VCaP (cell line): ENCODE measurements around the gene RECQL5.
A peak's percentile ranks its signal among the peaks of the same experiment; 100 is the strongest.

ENCODE experiments used
- H3K27ac ChIP-seq: fragments of 450-650 bp; 2 replicates; pipeline ENCODE4 v1.5.1; 2017
- CTCF ChIP-seq: fragments of 450-650 bp; conservative IDR thresholded peaks from 2 replicates; pipeline ENCODE4 v1.5.1; 2017; ENCODE audit warnings: mild to moderate bottlenecking, moderate library complexity

The RECQL5 gene

GRCh38 chr17:75626496-75627038 lies 40.4 kb downstream of the RECQL5 start:
- no peak for TF ChIP-seq CTCF

GRCh38 chr17:75625813-75626486 lies 41.0 kb downstream of the RECQL5 start:
- peak; percentile 71 for TF ChIP-seq CTCF

More at GRCh38 chr17:75626496-75627038, 40.4 kb downstream of the RECQL5 start:
- no peak overlapping the region for H3K27ac ChIP-seq

GRCh38 chr17:75624714-75625345 lies 42.1 kb downstream of the RECQL5 start:
- H3K27ac ChIP-seq, result no peak overlapping the region
- TF ChIP-seq CTCF, result no peak

More at GRCh38 chr17:75625813-75626486, 41.0 kb downstream of the RECQL5 start:
- H3K27ac ChIP-seq, result no peak overlapping the region

- H3K27ac ChIP-seq, result no peak overlapping the region
- TF ChIP-seq CTCF, result no peak
These were observed 42.9 kb downstream of the RECQL5 start for GRCh38 chr17:75624021-75624420.

- no peak overlapping the region for H3K27ac ChIP-seq
- no peak for TF ChIP-seq CTCF
These were observed 43.6 kb downstream of the RECQL5 start for GRCh38 chr17:75623386-75623785.

GRCh38 chr17:75622771-75623273 lies 44.1 kb downstream of the RECQL5 start:
- TF ChIP-seq CTCF, result no peak
- no peak overlapping the region for H3K27ac ChIP-seq

- H3K27ac ChIP-seq, result no peak overlapping the region
- no peak for TF ChIP-seq CTCF
These were observed 44.9 kb downstream of the RECQL5 start for GRCh38 chr17:75622076-75622475.
